AG04449 (cell line): Measurements from ENCODE around the gene RNF114.

Source experiments
- CTCF ChIA-PET: fragments of 350-600 bp; formaldehyde crosslinking; extraction: SDS; loops from one replicate; lab custom pipeline; 2021; ENCODE audit warnings: antibody characterized with exemption; lab: Yijun Ruan, JAX
- POLR2A ChIA-PET: fragments of 400-600, 350-600 bp; formaldehyde crosslinking; extraction: SDS; loops from one replicate; lab custom pipeline; 2020; ENCODE audit warnings: antibody characterized with exemption, inconsistent platforms; lab: Yijun Ruan, JAX
- DNase-seq: peaks from one replicate; pipeline ENCODE4 v3.0.0-alpha.2; 2010; ENCODE audit warnings: low read depth, low spot score
- H3K4me3 ChIP-seq: 2 replicates; pipeline ENCODE4 v1.5.1; 2011; ENCODE audit warnings: low read depth, mild to moderate bottlenecking, control low read depth, low read length
- CTCF ChIP-seq: IDR thresholded peaks from one replicate; pipeline ENCODE4 v1.5.1; 2011; ENCODE audit warnings: mild to moderate bottlenecking, moderate library complexity, low read length, control low read depth, inconsistent platforms; ENCODE audit not compliant: insufficient read depth; ENCODE audit errors: missing control alignments

RNF114 gene

GRCh38 chr20:49936153-49937026 is at the start of gene RNF114:
Gene RNF114 (plus strand): TSS chr20:49936397. CDS start chr20:49936413, 16 bp downstream.
- H3K4me3 ChIP-seq, result peak within 1 kb of the TSS; percentile 94
- ChIA-PET POLR2A (interaction anchor here (0.8 to 1.8 kb wide), 3 partner anchors 13 to 22 kb away, joined by 3 to 5 read pairs (median 5); partner anchors contain the start of gene SPATA2), CTCF (interaction anchor here (0.7 to 1.8 kb wide), 11 partner anchors 16 to 148 kb away, joined by 3 to 8 read pairs (median 4); no protein-coding TSS in a partner anchor)
- no peak for TF ChIP-seq CTCF
- DNase-seq, result no peak

DNA sequence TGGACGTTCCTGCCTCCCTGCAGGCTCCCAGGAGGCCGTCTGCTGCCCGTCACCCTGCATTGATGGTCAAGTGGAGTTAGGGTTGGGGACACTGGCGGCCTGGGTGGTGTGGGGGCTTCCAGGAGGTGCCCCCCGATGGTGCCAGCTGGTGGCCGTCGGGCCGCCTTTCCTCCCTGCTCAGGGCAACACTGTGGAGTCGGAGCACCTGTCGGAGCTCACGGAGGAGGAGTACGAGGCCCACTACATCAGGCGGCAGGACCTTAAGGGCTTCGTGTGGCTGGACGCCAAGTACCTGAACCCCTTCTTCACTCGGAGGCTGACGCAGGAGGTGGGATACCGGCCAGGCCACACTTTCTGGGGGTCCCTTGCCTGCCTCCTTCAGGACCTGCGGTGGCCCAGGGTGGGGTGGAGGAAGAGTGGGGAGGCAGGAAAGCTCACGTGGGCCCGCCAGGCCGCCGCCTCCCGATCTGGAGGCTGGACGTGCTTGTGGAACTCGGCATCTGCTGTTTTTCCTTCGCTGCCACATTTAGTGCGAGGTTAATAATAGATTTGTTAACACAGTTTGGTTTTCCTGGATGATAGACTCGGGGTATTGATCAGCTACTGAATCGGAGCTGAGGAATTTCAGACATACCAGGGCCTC is 49.5 kb upstream of the RNF114 start:
- TF ChIP-seq CTCF, result no peak
- H3K4me3 ChIP-seq, result no peak overlapping the region
- ChIA-PET POLR2A (interaction anchor here (1.2 kb wide), 1 partner anchor 33 kb away, joined by 4 read pairs; no protein-coding TSS in a partner anchor), CTCF (interaction anchor here (1.2 to 8.9 kb wide), 14 partner anchors 9 to 344 kb away, joined by 3 to 158 read pairs (median 20); no protein-coding TSS in a partner anchor)
- no peak for DNase-seq

DNA sequence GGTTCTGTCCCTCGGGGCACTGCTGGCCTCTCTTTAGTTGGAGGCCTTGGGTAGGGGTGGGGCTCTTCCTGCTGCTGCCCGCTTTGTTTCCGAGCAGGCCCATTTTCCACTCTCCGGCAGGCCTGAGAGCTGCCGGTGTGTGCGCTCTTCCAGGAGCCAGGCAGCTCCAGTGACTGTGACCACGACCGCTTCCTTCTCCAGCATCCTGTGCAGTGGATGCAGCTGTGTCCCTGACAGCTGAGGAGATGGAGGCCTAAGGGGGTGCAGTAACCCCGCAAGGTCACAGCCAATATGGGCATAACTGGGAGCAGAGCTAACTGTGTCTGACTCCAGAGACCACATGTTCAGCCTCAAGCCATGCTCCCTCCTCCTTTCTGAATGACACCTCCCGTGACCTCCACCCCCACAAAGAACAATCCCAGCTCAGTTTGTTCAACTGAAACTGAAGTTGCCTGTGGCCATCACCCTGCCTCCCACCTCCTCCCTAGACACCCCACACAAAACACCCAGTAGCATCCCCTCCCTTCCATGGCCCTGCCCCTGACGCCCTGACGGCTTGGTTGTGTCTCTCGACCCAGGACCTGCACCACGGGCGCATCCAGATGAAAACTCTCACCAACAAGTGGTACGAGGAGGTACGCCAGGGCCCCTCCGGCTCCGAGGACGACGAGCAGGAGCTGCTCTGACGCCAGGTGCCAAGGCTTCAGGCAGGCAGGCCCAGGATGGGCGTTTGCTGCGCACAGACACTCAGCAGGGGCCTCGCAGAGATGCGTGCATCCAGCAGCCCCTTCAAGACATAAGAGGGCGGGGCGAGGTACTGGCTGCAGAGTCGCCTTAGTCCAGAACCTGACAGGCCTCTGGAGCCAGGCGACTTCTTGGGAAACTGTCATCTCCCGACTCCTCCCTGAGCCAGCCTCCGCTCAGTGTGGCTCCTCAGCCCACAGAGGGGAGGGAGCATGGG is 48.7 kb upstream of the RNF114 start:
- CTCF ChIA-PET, result interaction anchor here (1.0 to 8.9 kb wide), 24 partner anchors 7 to 403 kb away, joined by 3 to 158 read pairs (median 10); no protein-coding TSS in a partner anchor
- DNase-seq, result no peak
- TF ChIP-seq CTCF, result no peak
- POLR2A ChIA-PET, result interaction anchor here (1.2 kb wide), 1 partner anchor 32 kb away, joined by 4 read pairs; no protein-coding TSS in a partner anchor
- H3K4me3 ChIP-seq, result no peak overlapping the region

- no peak for DNase-seq
- ChIA-PET POLR2A (no interaction called here), CTCF (interaction anchor here (0.8 to 8.9 kb wide), 25 partner anchors 8 to 404 kb away, joined by 3 to 158 read pairs (median 8); no protein-coding TSS in a partner anchor)
- no peak overlapping the region for H3K4me3 ChIP-seq
- TF ChIP-seq CTCF, result peak; percentile 80
Observed at GRCh38 chr20:49888212-49889000, 47.8 kb upstream of the RNF114 start.
